H1 (cell line): Measurements from ENCODE around the gene P4HB.

ENCODE experiments used
- E2F6 ChIP-seq: IDR thresholded peaks from 2 replicates; pipeline ENCODE4 v1.6.1; 2012; ENCODE audit warnings: inconsistent platforms
- KDM4A ChIP-seq: IDR thresholded peaks from one replicate; pipeline ENCODE4 v1.7.1; 2012; ENCODE audit warnings: low read depth, mild to moderate bottlenecking, moderate library complexity, low read length, inconsistent platforms; ENCODE audit not compliant: severe bottlenecking
- PHF8 ChIP-seq: fragments of 200-600 bp; sonication (generic); conservative IDR thresholded peaks from 2 replicates; pipeline ENCODE4 v1.7.1; 2012; ENCODE audit warnings: low read depth, mild to moderate bottlenecking, inconsistent platforms, low read length, moderate library complexity
- POLR2AphosphoS5 ChIP-seq: IDR thresholded peaks from 2 replicates; pipeline ENCODE4 v1.6.1; 2011; ENCODE audit warnings: low read depth, low read length
- POU5F1 ChIP-seq: IDR thresholded peaks from 2 replicates; pipeline ENCODE4 v1.6.1; 2011; ENCODE audit warnings: low read depth, mild to moderate bottlenecking, low read length, moderate library complexity
- RNF2 ChIP-seq: fragments of 200-900, 300-1000 bp; sonication (generic); IDR thresholded peaks from 2 replicates; pipeline ENCODE4 v1.7.1; 2016; ENCODE audit warnings: borderline replicate concordance, low read depth, mild to moderate bottlenecking, antibody characterized with exemption, low read length; ENCODE audit not compliant: poor library complexity, severe bottlenecking; ENCODE audit errors: missing control alignments
- RXRA ChIP-seq: IDR thresholded peaks from 2 replicates; pipeline ENCODE4 v1.6.1; 2011; ENCODE audit warnings: low read depth, mild to moderate bottlenecking, low read length, moderate library complexity; ENCODE audit not compliant: insufficient read depth
- SP1 ChIP-seq: IDR thresholded peaks from 2 replicates; pipeline ENCODE4 v1.6.1; 2011; ENCODE audit warnings: low read depth, low read length
- SUZ12 ChIP-seq: fragments of 200-600 bp; sonication (generic); IDR thresholded peaks from 2 replicates; pipeline ENCODE4 v1.6.1; 2012; ENCODE audit warnings: mild to moderate bottlenecking, inconsistent platforms, low read length, moderate library complexity, mixed read lengths
- TF ChIP-seq, protein P1 (sequence below), 3 experiments: IDR thresholded peaks; 1 replicate in 2 of 3; 2 replicates in 1 of 3; pipeline versions ENCODE4 v1.5.1 to v1.6.1; 2011; ENCODE audit warnings: low read length in 3 of 3, mild to moderate bottlenecking in 3 of 3, inconsistent platforms in 2 of 3, low read depth in 1 of 3, moderate library complexity in 1 of 3; ENCODE audit not compliant: insufficient read depth in 1 of 3; ENCODE audit errors: control extremely low read depth in 1 of 3
- TF ChIP-seq, protein P2 (sequence below): IDR thresholded peaks from 2 replicates; pipeline ENCODE4 v1.6.1; 2012; ENCODE audit warnings: inconsistent platforms

DNA sequence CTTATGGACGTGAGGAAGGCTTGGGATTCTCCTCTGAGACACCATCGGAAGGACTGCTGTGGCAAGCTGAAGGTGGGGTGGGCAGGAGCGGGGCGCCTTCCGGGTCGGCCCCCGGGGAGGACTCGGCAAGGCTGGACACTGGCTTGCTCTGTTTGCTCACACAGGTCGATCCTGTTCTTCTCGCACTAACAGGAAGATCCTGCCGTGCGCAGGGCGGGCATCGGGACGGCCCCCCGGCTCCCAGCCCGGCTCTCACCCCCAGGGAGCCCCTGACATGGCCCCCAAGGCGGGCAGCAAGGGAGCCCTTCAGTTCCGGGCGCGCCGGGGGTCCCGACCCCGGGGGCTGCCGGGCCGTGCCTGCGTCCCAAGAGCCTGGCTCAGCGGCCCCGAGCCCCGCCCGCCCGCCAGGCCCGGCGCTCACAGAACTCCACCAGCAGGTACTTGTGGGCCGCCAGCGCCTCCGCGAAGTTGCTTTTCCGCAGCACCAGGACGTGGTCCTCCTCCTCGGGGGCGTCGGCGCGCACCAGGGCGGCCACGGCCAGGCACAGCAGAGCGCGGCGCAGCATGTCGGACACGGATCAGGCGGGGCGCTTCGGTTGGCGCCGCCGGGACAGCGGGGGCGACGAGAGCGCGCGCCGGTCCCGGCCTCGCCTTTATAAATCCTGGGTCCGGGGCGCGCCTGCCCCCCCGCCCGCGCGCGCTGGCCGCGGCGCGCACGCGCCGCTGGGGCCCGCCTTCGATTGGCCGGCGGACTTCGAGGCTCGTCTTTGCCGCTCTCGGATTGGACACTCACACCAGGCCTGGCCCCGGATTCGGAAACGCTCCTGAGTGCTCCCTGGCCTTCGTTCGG, at the start of gene P4HB:
- TF ChIP-seq RXRA (no peak), SP1 (no peak), SUZ12 (no peak), E2F6 (no peak), KDM4A (peak; percentile 80), POU5F1 (no peak), RNF2 (no peak), POLR2AphosphoS5 (peak; percentile 72), PHF8 (peak; percentile 90)
- TF ChIP-seq, protein P1, sequence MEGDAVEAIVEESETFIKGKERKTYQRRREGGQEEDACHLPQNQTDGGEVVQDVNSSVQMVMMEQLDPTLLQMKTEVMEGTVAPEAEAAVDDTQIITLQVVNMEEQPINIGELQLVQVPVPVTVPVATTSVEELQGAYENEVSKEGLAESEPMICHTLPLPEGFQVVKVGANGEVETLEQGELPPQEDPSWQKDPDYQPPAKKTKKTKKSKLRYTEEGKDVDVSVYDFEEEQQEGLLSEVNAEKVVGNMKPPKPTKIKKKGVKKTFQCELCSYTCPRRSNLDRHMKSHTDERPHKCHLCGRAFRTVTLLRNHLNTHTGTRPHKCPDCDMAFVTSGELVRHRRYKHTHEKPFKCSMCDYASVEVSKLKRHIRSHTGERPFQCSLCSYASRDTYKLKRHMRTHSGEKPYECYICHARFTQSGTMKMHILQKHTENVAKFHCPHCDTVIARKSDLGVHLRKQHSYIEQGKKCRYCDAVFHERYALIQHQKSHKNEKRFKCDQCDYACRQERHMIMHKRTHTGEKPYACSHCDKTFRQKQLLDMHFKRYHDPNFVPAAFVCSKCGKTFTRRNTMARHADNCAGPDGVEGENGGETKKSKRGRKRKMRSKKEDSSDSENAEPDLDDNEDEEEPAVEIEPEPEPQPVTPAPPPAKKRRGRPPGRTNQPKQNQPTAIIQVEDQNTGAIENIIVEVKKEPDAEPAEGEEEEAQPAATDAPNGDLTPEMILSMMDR (IDR thresholded peaks at IDR 0.05; ENCODE audit: control extremely low read depth in 1 of 3, insufficient read depth in 1 of 3, low read depth in 1 of 3, low read length in 3 of 3) = no peak
- TF ChIP-seq, protein P2, sequence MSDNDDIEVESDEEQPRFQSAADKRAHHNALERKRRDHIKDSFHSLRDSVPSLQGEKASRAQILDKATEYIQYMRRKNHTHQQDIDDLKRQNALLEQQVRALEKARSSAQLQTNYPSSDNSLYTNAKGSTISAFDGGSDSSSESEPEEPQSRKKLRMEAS = no peak
